Keratinocyte (primary cell): ENCODE results near the gene THRB. TPM values are rescaled to one million over a fixed set of nuclear protein-coding genes. Genes with fewer than 3 reads are reported as not detected.

Source experiments
- DNase-seq: peaks from one replicate; pipeline ENCODE4 v3.0.0-alpha.2; 2011; ENCODE audit warnings: low read depth, missing footprints, low spot score
- FAIRE-seq: peaks from 2 replicates; lab custom pipeline; 2011; peaks lifted over from hg19 to GRCh38; lab: Jason Lieb, UNC
- H2AFZ ChIP-seq: 2 replicates; pipeline ENCODE4 v1.6.0; 2012; ENCODE audit warnings: low read length, control low read depth, inconsistent platforms; ENCODE audit not compliant: control insufficient read depth
- H3K27ac ChIP-seq: 2 replicates; pipeline ENCODE4 v1.5.1; 2011; ENCODE audit warnings: low read length; ENCODE audit not compliant: control insufficient read depth, insufficient read depth
- H3K27me3 ChIP-seq: 3 replicates; pipeline ENCODE4 v1.6.0; 2011; ENCODE audit warnings: low read length; ENCODE audit not compliant: control insufficient read depth, insufficient read depth; ENCODE audit errors: extremely low read depth
- H3K36me3 ChIP-seq, 2 experiments: 2 replicates in 1 of 2; 3 replicates in 1 of 2; pipeline ENCODE4 v1.5.1; 2011; ENCODE audit warnings: low read length in 2 of 2, mild to moderate bottlenecking in 1 of 2; ENCODE audit not compliant: control insufficient read depth in 2 of 2, insufficient read depth in 2 of 2; ENCODE audit errors: extremely low read depth in 1 of 2
- H3K4me1 ChIP-seq: 3 replicates; pipeline ENCODE4 v1.5.1; 2011; ENCODE audit warnings: low read length; ENCODE audit not compliant: control insufficient read depth, insufficient read depth; ENCODE audit errors: extremely low read depth
- H3K4me2 ChIP-seq: 3 replicates; pipeline ENCODE4 v1.6.0; 2011; ENCODE audit warnings: low read depth, low read length; ENCODE audit not compliant: control insufficient read depth, insufficient read depth; ENCODE audit errors: extremely low read depth
- H3K4me3 ChIP-seq, 3 experiments: fragments of 200-600 bp in 1 of 3; sonication (generic) in 1 of 3; 2 replicates in 2 of 3; 3 replicates in 1 of 3; pipeline ENCODE4 v1.5.1; 2011 to 2016; ENCODE audit warnings: low read length in 3 of 3, mild to moderate bottlenecking in 3 of 3, control low read depth in 2 of 3, inconsistent platforms in 1 of 3, low read depth in 1 of 3, mixed read lengths in 1 of 3, mixed run types in 1 of 3, moderate library complexity in 1 of 3; ENCODE audit not compliant: control insufficient read depth in 2 of 3, insufficient read depth in 2 of 3; ENCODE audit errors: extremely low read depth in 1 of 3
- H3K79me2 ChIP-seq: 2 replicates; pipeline ENCODE4 v1.6.0; 2012; ENCODE audit warnings: low read length; ENCODE audit not compliant: control insufficient read depth, insufficient read depth
- H3K9ac ChIP-seq: 3 replicates; pipeline ENCODE4 v1.6.0; 2011; ENCODE audit warnings: low read length; ENCODE audit not compliant: control insufficient read depth, insufficient read depth; ENCODE audit errors: extremely low read depth
- H3K9me1 ChIP-seq: 3 replicates; pipeline ENCODE4 v1.6.0; 2011; ENCODE audit warnings: low read length; ENCODE audit not compliant: control insufficient read depth, insufficient read depth; ENCODE audit errors: extremely low read depth
- H3K9me3 ChIP-seq: 2 replicates; pipeline ENCODE4 v1.5.1; 2012; ENCODE audit warnings: low read depth, low read length; ENCODE audit not compliant: control insufficient read depth
- H4K20me1 ChIP-seq: 3 replicates; pipeline ENCODE4 v1.6.0; 2011; ENCODE audit warnings: low read length; ENCODE audit not compliant: control insufficient read depth, insufficient read depth; ENCODE audit errors: extremely low read depth
- CTCF ChIP-seq, 3 experiments: IDR thresholded peaks in 1 of 3; conservative IDR thresholded peaks in 1 of 3; optimal IDR thresholded peaks in 1 of 3; 2 replicates in 2 of 3; 3 replicates in 1 of 3; pipeline versions ENCODE3 to v1.5.1; 2011; ENCODE audit warnings: low read length in 3 of 3, mild to moderate bottlenecking in 3 of 3, moderate library complexity in 2 of 3, control low read depth in 1 of 3, inconsistent platforms in 1 of 3; ENCODE audit not compliant: insufficient read depth in 2 of 3; ENCODE audit errors: extremely low read depth in 1 of 3
- EZH2 ChIP-seq: IDR thresholded peaks from one replicate; pipeline ENCODE4 v1.6.1; 2012; ENCODE audit warnings: inconsistent platforms, mild to moderate bottlenecking, low read length, moderate library complexity
- dilution Hi-C: fragments of 300-500 bp; cut with MboI; formaldehyde crosslinking; loops from one replicate; pipeline ENCODE4 v1.7.0; 2020; ENCODE audit warnings: low sequenced_read_pairs; ENCODE audit not compliant: extremely low pct_ligation_motif_present
- polyA plus RNA-seq, 5 experiments: library from polyadenylated mRNA; depleted of rRNA in 3 of 5; stranded (reverse) in 3 of 5; stranded (forward) in 1 of 5; unstranded in 1 of 5; fragments of >200 nt; gene quantifications; 1 replicate in 1 of 5; 2 replicates in 3 of 5; 3 replicates in 1 of 5; pipeline versions ENCODE4 v1.2.1 to v1.2.3, GENCODE V29; 2011 to 2012; ENCODE audit warnings: missing spikeins in 2 of 5, low read depth in 1 of 5, low replicate concordance in 1 of 5

Gene THRB
- polyA plus RNA-seq, 1 donor (not counting 4 experiments of a cell fraction or from before 2014, with no cell fraction given), result 2.6 TPM

DNA sequence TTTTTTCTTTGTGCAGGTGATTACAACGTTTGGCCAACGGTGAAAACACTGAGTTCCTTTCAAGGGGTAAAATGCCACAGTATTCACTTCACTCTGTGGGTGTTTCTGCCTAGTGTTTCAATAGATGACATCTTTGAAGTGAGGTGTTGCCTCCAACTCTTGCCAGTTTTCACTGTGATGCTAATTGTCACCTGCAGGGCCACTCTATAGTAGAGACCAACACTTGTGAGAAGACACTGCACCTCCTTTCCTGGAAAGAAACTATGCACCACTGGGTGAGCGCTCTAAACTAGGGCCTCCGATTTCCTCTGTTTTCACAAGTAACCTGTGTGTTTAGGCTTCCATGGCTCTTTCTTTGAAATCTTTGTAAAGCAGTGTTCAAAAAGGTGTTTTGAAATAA lies 98.3 kb downstream of the THRB start:
- no peak overlapping the region for H2AFZ ChIP-seq
- FAIRE-seq, result no peak
- H3K9ac ChIP-seq, result no peak overlapping the region
- no peaks in the 10 kb centered on the region for H3K9me1 ChIP-seq
- H3K27ac ChIP-seq, result no peak overlapping the region
- H3K27me3 ChIP-seq, result no peaks in the 10 kb centered on the region
- H3K4me1 ChIP-seq, result no peaks in the 10 kb centered on the region
- no peak for DNase-seq
- H3K79me2 ChIP-seq, result no peaks in the 10 kb centered on the region
- no peak overlapping the region for H3K4me2 ChIP-seq
- H3K9me3 ChIP-seq, result no peaks in the 10 kb centered on the region
- dilution Hi-C loops, result no loop called here
- no peaks in the 10 kb centered on the region for H4K20me1 ChIP-seq
- H3K36me3 ChIP-seq, result no peaks in the 10 kb centered on the region
- TF ChIP-seq EZH2, result no peak
- no peak for TF ChIP-seq CTCF (optimal IDR thresholded peaks at IDR 0.05 in 1 of 3, IDR thresholded peaks at IDR 0.05 in 1 of 3, conservative IDR thresholded peaks at IDR 0.05 in 1 of 3; ENCODE audit: extremely low read depth in 1 of 3, insufficient read depth in 2 of 3, low read length in 3 of 3)
- H3K4me3 ChIP-seq, result no peak overlapping the region

- H3K36me3 ChIP-seq, result no peaks in the 10 kb centered on the region
- DNase-seq (no peak), FAIRE-seq (no peak)
- H3K79me2 ChIP-seq, result no peaks in the 10 kb centered on the region
- H3K9me3 ChIP-seq, result no peaks in the 10 kb centered on the region
- H3K27ac ChIP-seq, result no peak overlapping the region
- no peaks in the 10 kb centered on the region for H3K27me3 ChIP-seq
- no peak overlapping the region for H3K9ac ChIP-seq
- H3K4me2 ChIP-seq, result no peak overlapping the region
- no peaks in the 10 kb centered on the region for H3K9me1 ChIP-seq
- dilution Hi-C loops, result no loop called here
- no peak overlapping the region for H3K4me3 ChIP-seq
- no peak overlapping the region for H2AFZ ChIP-seq
- no peaks in the 10 kb centered on the region for H4K20me1 ChIP-seq
- TF ChIP-seq CTCF (optimal IDR thresholded peaks at IDR 0.05 in 1 of 3, IDR thresholded peaks at IDR 0.05 in 1 of 3, conservative IDR thresholded peaks at IDR 0.05 in 1 of 3; ENCODE audit: extremely low read depth in 1 of 3, insufficient read depth in 2 of 3, low read length in 3 of 3) (no peak), EZH2 (no peak)
- peaks cover 4% of the 10 kb centered on the region for H3K4me1 ChIP-seq
Measured at GRCh38 chr3:24394754-24395153, 99.9 kb downstream of the THRB start.
